A673 (cell line): ENCODE measurements around the gene NBAS.

Experiments
- CTCF ChIP-seq: fragments of 300-800, 200-600 bp; sonication (generic); conservative IDR thresholded peaks from 2 replicates; pipeline ENCODE4 v1.5.1; 2017; ENCODE audit warnings: low read depth, mild to moderate bottlenecking, antibody characterized with exemption, low read length, moderate library complexity, mixed read lengths
- EZH2 ChIP-seq: fragments of 200-600 bp; sonication (generic); IDR thresholded peaks from 2 replicates; pipeline ENCODE4 v1.6.1; 2017; ENCODE audit warnings: borderline replicate concordance, low read depth, mild to moderate bottlenecking, mixed read lengths, antibody characterized with exemption, low read length; ENCODE audit not compliant: poor library complexity, severe bottlenecking

- TF ChIP-seq CTCF: no peak
- no peak for TF ChIP-seq EZH2
Measured at GRCh38 chr2:15408759-15409158, 152.4 kb downstream of the NBAS start.
